ENCODE data around the gene PSMD14. TPM values are rescaled to one million over a fixed set of nuclear protein-coding genes. Genes with fewer than 3 reads are reported as not detected.

The PSMD14 gene
- total and polyA plus RNA-seq, 2 of the 8 experiments (the other 6 are each of a cell fraction or from before 2014, with no cell fraction given), result 53.9 to 88.7 TPM

DNA sequence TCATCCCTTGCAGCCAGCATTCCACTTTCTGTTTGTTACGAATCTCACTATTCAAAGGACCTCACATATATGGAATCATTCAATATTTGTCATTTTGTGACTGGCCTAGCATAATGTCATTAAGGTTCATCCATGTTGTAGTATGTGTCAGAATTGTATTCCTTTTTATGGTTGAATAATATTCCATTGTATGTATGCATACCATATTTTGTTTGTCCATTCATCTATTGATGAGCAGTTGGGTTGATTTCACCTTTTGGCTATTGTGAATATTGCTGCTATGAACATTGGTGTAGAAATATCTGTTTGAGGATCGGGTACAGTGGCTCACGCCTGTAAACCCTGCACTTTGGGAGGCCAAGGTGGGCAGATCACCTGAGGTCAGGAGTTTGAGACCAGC, 35.0 kb downstream of the PSMD14 start (continued):
- TF ChIP-seq, protein P1, sequence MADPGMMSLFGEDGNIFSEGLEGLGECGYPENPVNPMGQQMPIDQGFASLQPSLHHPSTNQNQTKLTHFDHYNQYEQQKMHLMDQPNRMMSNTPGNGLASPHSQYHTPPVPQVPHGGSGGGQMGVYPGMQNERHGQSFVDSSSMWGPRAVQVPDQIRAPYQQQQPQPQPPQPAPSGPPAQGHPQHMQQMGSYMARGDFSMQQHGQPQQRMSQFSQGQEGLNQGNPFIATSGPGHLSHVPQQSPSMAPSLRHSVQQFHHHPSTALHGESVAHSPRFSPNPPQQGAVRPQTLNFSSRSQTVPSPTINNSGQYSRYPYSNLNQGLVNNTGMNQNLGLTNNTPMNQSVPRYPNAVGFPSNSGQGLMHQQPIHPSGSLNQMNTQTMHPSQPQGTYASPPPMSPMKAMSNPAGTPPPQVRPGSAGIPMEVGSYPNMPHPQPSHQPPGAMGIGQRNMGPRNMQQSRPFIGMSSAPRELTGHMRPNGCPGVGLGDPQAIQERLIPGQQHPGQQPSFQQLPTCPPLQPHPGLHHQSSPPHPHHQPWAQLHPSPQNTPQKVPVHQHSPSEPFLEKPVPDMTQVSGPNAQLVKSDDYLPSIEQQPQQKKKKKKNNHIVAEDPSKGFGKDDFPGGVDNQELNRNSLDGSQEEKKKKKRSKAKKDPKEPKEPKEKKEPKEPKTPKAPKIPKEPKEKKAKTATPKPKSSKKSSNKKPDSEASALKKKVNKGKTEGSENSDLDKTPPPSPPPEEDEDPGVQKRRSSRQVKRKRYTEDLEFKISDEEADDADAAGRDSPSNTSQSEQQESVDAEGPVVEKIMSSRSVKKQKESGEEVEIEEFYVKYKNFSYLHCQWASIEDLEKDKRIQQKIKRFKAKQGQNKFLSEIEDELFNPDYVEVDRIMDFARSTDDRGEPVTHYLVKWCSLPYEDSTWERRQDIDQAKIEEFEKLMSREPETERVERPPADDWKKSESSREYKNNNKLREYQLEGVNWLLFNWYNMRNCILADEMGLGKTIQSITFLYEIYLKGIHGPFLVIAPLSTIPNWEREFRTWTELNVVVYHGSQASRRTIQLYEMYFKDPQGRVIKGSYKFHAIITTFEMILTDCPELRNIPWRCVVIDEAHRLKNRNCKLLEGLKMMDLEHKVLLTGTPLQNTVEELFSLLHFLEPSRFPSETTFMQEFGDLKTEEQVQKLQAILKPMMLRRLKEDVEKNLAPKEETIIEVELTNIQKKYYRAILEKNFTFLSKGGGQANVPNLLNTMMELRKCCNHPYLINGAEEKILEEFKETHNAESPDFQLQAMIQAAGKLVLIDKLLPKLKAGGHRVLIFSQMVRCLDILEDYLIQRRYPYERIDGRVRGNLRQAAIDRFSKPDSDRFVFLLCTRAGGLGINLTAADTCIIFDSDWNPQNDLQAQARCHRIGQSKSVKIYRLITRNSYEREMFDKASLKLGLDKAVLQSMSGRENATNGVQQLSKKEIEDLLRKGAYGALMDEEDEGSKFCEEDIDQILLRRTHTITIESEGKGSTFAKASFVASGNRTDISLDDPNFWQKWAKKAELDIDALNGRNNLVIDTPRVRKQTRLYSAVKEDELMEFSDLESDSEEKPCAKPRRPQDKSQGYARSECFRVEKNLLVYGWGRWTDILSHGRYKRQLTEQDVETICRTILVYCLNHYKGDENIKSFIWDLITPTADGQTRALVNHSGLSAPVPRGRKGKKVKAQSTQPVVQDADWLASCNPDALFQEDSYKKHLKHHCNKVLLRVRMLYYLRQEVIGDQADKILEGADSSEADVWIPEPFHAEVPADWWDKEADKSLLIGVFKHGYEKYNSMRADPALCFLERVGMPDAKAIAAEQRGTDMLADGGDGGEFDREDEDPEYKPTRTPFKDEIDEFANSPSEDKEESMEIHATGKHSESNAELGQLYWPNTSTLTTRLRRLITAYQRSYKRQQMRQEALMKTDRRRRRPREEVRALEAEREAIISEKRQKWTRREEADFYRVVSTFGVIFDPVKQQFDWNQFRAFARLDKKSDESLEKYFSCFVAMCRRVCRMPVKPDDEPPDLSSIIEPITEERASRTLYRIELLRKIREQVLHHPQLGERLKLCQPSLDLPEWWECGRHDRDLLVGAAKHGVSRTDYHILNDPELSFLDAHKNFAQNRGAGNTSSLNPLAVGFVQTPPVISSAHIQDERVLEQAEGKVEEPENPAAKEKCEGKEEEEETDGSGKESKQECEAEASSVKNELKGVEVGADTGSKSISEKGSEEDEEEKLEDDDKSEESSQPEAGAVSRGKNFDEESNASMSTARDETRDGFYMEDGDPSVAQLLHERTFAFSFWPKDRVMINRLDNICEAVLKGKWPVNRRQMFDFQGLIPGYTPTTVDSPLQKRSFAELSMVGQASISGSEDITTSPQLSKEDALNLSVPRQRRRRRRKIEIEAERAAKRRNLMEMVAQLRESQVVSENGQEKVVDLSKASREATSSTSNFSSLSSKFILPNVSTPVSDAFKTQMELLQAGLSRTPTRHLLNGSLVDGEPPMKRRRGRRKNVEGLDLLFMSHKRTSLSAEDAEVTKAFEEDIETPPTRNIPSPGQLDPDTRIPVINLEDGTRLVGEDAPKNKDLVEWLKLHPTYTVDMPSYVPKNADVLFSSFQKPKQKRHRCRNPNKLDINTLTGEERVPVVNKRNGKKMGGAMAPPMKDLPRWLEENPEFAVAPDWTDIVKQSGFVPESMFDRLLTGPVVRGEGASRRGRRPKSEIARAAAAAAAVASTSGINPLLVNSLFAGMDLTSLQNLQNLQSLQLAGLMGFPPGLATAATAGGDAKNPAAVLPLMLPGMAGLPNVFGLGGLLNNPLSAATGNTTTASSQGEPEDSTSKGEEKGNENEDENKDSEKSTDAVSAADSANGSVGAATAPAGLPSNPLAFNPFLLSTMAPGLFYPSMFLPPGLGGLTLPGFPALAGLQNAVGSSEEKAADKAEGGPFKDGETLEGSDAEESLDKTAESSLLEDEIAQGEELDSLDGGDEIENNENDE (IDR thresholded peaks at IDR 0.05; ENCODE audit: insufficient replicate concordance, low read length), result no peak
- TF ChIP-seq HDAC6 (IDR thresholded peaks at IDR 0.05; ENCODE audit: low read depth, low read length) (no peak), NRF1 (IDR thresholded peaks at IDR 0.05; ENCODE audit: low read depth, low read length) (no peak), SP4 (IDR thresholded peaks at IDR 0.05; ENCODE audit: low read length) (no peak)

Data from H1 (cell line).